Stimulated activated CD8-positive, alpha-beta memory T cell treated with anti-CD3 and anti-CD28 coated beads, Interleukin-7, amount 100 ng/mL, for 24 hours (primary cell): ENCODE data around the gene H1-8.
"Not testable (repeated sequence)": the region's sequence is repeated elsewhere in the genome, so short reads cannot be mapped to it uniquely, and the experiment has no call there.

Experiments used
- DNase-seq: peaks from one replicate; pipeline ENCODE4 v3.0.0-alpha.2; 2020; ENCODE audit warnings: low read depth

The H1-8 gene

GRCh38 chr3:129533406-129533805, 9.6 kb upstream of the H1-8 start:
- no peak for DNase-seq

- DNase-seq = no peak
Measured at GRCh38 chr3:129534428-129535027, 8.4 kb upstream of the H1-8 start.

- DNase-seq = no peak
Measured at GRCh38 chr3:129535075-129535474, 7.9 kb upstream of the H1-8 start.

- no peak for DNase-seq
Measured at GRCh38 chr3:129536374-129536667, 6.7 kb upstream of the H1-8 start.

GRCh38 chr3:129536804-129537203, 6.2 kb upstream of the H1-8 start:
- no peak for DNase-seq

GRCh38 chr3:129539206-129539605, 3.8 kb upstream of the H1-8 start:
- DNase-seq = no peak

- no peak for DNase-seq
Measured at GRCh38 chr3:129540776-129541516, 2.0 kb upstream of the H1-8 start.

GRCh38 chr3:129542747-129543146, 228 bp upstream of the H1-8 start:
- no peak for DNase-seq

GRCh38 chr3:129543999-129544398, 1.0 kb downstream of the H1-8 start:
- DNase-seq = no peak

- not testable (repeated sequence) for DNase-seq
Measured at GRCh38 chr3:129545951-129546350, 3.0 kb downstream of the H1-8 start.

- DNase-seq = no peak
Measured at GRCh38 chr3:129547241-129547640, 4.3 kb downstream of the H1-8 start.

GRCh38 chr3:129548104-129548965, 5.4 kb downstream of the H1-8 start:
- DNase-seq = no peak

- no peak for DNase-seq
Measured at GRCh38 chr3:129549006-129549800, 6.2 kb downstream of the H1-8 start.

GRCh38 chr3:129549805-129550204, 6.8 kb downstream of the H1-8 start:
- DNase-seq = no peak

GRCh38 chr3:129552287-129553050, 9.5 kb downstream of the H1-8 start:
- DNase-seq = no peak

- DNase-seq = no peak
Measured at GRCh38 chr3:129553171-129553570, 10.2 kb downstream of the H1-8 start.

- DNase-seq = no peak
Measured at GRCh38 chr3:129553719-129554118, 10.7 kb downstream of the H1-8 start.

GRCh38 chr3:129554356-129555152, 11.6 kb downstream of the H1-8 start:
- DNase-seq = no peak

GRCh38 chr3:129555153-129555550, 12.2 kb downstream of the H1-8 start:
- no peak for DNase-seq

- no peak for DNase-seq
Measured at GRCh38 chr3:129555616-129556357, 12.8 kb downstream of the H1-8 start.
